ENCODE measurements around the gene ZNF654. TPM values are rescaled to one million over a fixed set of nuclear protein-coding genes. Genes with fewer than 3 reads are reported as not detected.

ZNF654 gene
- total and polyA plus RNA-seq, 2 of the 13 experiments (the other 11 are each of a cell fraction or from before 2014, with no cell fraction given): 1.8 to 4.1 TPM

DNA sequence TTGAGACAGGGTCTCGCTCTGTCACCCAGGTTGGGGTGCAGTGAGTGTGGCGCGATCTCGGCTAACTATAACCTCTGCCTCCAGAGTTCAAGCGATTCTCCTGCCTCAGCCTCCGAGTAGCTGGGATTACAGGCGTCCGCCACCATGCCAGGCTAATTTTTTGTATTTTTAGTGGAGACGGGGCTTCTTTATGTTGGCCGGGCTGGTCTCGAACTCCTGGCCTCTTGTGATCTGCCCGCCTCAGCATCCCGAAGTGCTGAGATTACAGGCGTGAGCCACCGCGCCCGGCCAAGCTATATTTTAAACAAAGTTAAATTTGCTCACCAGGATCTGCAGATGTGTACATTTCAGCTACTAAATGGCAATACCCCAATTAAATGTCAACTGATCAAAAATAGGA is 89.6 kb downstream of the ZNF654 start:
- CTCF ChIA-PET (ENCODE audit: low intra/inter-chr PET ratio, low total read pairs): no interaction called here
- Histone ChIP-seq H3K27ac (ENCODE audit: extremely low read length, insufficient read depth, low read length) (peak overlapping the region; percentile 98), H3K4me2 (ENCODE audit: low read depth, low read length) (peak overlapping the region; percentile 75), H3K4me1 (ENCODE audit: insufficient read depth, low read length) (peaks cover 37% of the 10 kb centered on the region), H3K27me3 (ENCODE audit: control insufficient read depth in 1 of 2, insufficient read depth in 2 of 2, low read length in 2 of 2) (no peaks in the 10 kb centered on the region; a peak in 1 of 5 replicates), H3K9ac (ENCODE audit: insufficient read depth, low read depth, low read length) (peak overlapping the region; percentile 90), H2AFZ (ENCODE audit: low read length) (no peak overlapping the region), H3K4me3 (replicated peaks in 1 of 3; ENCODE audit: insufficient read depth in 1 of 3, low read depth in 2 of 3, low read length in 3 of 3) (peak overlapping the region; percentile 72 to 96 (median 88)), H3K9me3 (ENCODE audit: low read length) (no peaks in the 10 kb centered on the region), H3K36me3 (replicated peaks in 1 of 2; ENCODE audit: control insufficient read depth in 1 of 2, insufficient read depth in 2 of 2, low read length in 2 of 2) (peaks cover 0 to 5% of the 10 kb centered on the region in 2 experiments; a peak in 1 of 5 replicates), H3K79me2 (ENCODE audit: insufficient read depth, low read length) (peaks cover 37% of the 10 kb centered on the region), H4K20me1 (ENCODE audit: insufficient read depth, low read length) (no peaks in the 10 kb centered on the region; the same call in 1 of the 2 replicates)
- DNase-seq (ENCODE audit: low spot score): no peak
- BruUV-seq (replicated peaks): no TSS peak
- ATAC-seq: no peak
- POLR2A ChIA-PET: interaction anchor here (2.1 to 2.2 kb wide), 2 partner anchors 41 to 90 kb away, joined by 14 to 19 read pairs; partner anchors contain the start of genes CGGBP1 and ZNF654
- no peak for FAIRE-seq
- TF ChIP-seq, protein P1, sequence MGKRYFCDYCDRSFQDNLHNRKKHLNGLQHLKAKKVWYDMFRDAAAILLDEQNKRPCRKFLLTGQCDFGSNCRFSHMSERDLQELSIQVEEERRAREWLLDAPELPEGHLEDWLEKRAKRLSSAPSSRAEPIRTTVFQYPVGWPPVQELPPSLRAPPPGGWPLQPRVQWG (CRISPR knock-in tag; IDR thresholded peaks at IDR 0.05; ENCODE audit: borderline replicate concordance, low read depth): no peak
- TF ChIP-seq CCDC6 (CRISPR knock-in tag; IDR thresholded peaks at IDR 0.05): 0 out of 2 replicates have a peak, but pooled peaks have one; percentile 1
- intact Hi-C loops (cut with micrococcal nuclease; ENCODE audit: unreplicated experiment): no loop called here
- in situ Hi-C loops (cut with HindIII; ENCODE audit: extremely low pct_ligation_motif_present, low pct_unique_long_range_greater_than_20kb): no loop called here
- 91% methylated on average over 17 of the region's 17 CpGs for WGBS (ENCODE audit: low lambda C conversion rate)

DNA sequence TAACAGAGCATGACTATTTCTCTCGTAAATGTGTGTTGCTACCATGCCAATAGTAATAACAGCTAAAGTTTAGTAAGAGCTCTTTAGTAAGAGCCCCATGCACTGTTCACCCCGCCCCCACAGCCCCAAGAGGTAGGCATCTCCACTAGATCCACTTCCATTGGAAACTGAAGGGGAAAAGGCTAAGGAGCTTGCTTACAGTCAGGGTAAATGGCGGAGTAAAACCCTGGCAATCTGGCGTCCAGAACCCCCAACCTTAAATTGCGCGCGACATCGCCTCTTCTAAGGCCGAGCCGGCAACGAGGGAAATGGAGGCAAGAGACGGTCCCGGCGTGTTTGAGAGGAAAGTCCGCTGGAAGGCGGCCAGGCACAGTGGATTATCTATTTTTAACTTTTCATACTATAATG is 90.0 kb downstream of the ZNF654 start:
- peaks cover 37% of the 10 kb centered on the region for H3K4me1 ChIP-seq (ENCODE audit: insufficient read depth, low read length)
- H3K79me2 ChIP-seq (ENCODE audit: insufficient read depth, low read length): peaks cover 37% of the 10 kb centered on the region
- peak overlapping the region; percentile 75 for H3K4me2 ChIP-seq (ENCODE audit: low read depth, low read length)
- H3K4me3 ChIP-seq (replicated peaks in 1 of 3; ENCODE audit: insufficient read depth in 1 of 3, low read depth in 2 of 3, low read length in 3 of 3): peak overlapping the region; percentile 72 to 96 (median 88)
- ATAC-seq (peak; percentile 15), DNase-seq (ENCODE audit: low spot score) (no peak), FAIRE-seq (no peak)
- ChIA-PET POLR2A (interaction anchor here (1.0 to 2.2 kb wide), 4 partner anchors 17 to 90 kb away, joined by 4 to 19 read pairs (median 10); partner anchors contain the start of genes CGGBP1 and ZNF654), CTCF (ENCODE audit: low intra/inter-chr PET ratio, low total read pairs) (no interaction called here)
- peak overlapping the region; percentile 98 for H3K27ac ChIP-seq (ENCODE audit: extremely low read length, insufficient read depth, low read length)
- no peaks in the 10 kb centered on the region; a peak in 1 of 5 replicates for H3K27me3 ChIP-seq (ENCODE audit: control insufficient read depth in 1 of 2, insufficient read depth in 2 of 2, low read length in 2 of 2)
- no peaks in the 10 kb centered on the region; the same call in 1 of the 2 replicates for H4K20me1 ChIP-seq (ENCODE audit: insufficient read depth, low read length)
- peak overlapping the region; percentile 90 for H3K9ac ChIP-seq (ENCODE audit: insufficient read depth, low read depth, low read length)
- in situ Hi-C loops (cut with HindIII; ENCODE audit: extremely low pct_ligation_motif_present, low pct_unique_long_range_greater_than_20kb): no loop called here
- H3K9me3 ChIP-seq (ENCODE audit: low read length): no peaks in the 10 kb centered on the region
- intact Hi-C loops (cut with micrococcal nuclease; ENCODE audit: unreplicated experiment): no loop called here
- H3K36me3 ChIP-seq (replicated peaks in 1 of 2; ENCODE audit: control insufficient read depth in 1 of 2, insufficient read depth in 2 of 2, low read length in 2 of 2): peaks cover 0 to 5% of the 10 kb centered on the region in 2 experiments; a peak in 1 of 5 replicates
- under 1% methylated on average over 16 of the region's 16 CpGs for WGBS (ENCODE audit: low lambda C conversion rate)
- TSS peak; percentile 81 for BruUV-seq (replicated peaks)
- peak overlapping the region; percentile 93 for H2AFZ ChIP-seq (ENCODE audit: low read length)
- no peak for TF ChIP-seq ATF7-NPFF (CRISPR knock-in tag; IDR thresholded peaks at IDR 0.05; ENCODE audit: low read depth)
- TF ChIP-seq, protein P2, sequence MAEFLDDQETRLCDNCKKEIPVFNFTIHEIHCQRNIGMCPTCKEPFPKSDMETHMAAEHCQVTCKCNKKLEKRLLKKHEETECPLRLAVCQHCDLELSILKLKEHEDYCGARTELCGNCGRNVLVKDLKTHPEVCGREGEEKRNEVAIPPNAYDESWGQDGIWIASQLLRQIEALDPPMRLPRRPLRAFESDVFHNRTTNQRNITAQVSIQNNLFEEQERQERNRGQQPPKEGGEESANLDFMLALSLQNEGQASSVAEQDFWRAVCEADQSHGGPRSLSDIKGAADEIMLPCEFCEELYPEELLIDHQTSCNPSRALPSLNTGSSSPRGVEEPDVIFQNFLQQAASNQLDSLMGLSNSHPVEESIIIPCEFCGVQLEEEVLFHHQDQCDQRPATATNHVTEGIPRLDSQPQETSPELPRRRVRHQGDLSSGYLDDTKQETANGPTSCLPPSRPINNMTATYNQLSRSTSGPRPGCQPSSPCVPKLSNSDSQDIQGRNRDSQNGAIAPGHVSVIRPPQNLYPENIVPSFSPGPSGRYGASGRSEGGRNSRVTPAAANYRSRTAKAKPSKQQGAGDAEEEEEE (CRISPR knock-in tag; IDR thresholded peaks at IDR 0.05; ENCODE audit: borderline replicate concordance): no peak
- 0 out of 2 replicates have a peak, but pooled peaks have one; percentile 1 for TF ChIP-seq CCDC6 (CRISPR knock-in tag; IDR thresholded peaks at IDR 0.05)
- TF ChIP-seq CHD4 (IDR thresholded peaks at IDR 0.05; ENCODE audit: borderline replicate concordance, low read length): no peak
- TF ChIP-seq, protein P3, sequence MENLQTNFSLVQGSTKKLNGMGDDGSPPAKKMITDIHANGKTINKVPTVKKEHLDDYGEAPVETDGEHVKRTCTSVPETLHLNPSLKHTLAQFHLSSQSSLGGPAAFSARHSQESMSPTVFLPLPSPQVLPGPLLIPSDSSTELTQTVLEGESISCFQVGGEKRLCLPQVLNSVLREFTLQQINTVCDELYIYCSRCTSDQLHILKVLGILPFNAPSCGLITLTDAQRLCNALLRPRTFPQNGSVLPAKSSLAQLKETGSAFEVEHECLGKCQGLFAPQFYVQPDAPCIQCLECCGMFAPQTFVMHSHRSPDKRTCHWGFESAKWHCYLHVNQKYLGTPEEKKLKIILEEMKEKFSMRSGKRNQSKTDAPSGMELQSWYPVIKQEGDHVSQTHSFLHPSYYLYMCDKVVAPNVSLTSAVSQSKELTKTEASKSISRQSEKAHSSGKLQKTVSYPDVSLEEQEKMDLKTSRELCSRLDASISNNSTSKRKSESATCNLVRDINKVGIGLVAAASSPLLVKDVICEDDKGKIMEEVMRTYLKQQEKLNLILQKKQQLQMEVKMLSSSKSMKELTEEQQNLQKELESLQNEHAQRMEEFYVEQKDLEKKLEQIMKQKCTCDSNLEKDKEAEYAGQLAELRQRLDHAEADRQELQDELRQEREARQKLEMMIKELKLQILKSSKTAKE (CRISPR knock-in tag; IDR thresholded peaks at IDR 0.05; ENCODE audit: borderline replicate concordance): no peak
- peak; percentile 5; the same call in 1 of the 2 replicates for TF ChIP-seq ZNF564 (CRISPR knock-in tag; IDR thresholded peaks at IDR 0.05)
- no peak for TF ChIP-seq YEATS2 (CRISPR knock-in tag; IDR thresholded peaks at IDR 0.05; ENCODE audit: borderline replicate concordance)
- no peak for TF ChIP-seq ZNF367 (CRISPR knock-in tag; IDR thresholded peaks at IDR 0.05; ENCODE audit: borderline replicate concordance)
- TF ChIP-seq, protein P4, sequence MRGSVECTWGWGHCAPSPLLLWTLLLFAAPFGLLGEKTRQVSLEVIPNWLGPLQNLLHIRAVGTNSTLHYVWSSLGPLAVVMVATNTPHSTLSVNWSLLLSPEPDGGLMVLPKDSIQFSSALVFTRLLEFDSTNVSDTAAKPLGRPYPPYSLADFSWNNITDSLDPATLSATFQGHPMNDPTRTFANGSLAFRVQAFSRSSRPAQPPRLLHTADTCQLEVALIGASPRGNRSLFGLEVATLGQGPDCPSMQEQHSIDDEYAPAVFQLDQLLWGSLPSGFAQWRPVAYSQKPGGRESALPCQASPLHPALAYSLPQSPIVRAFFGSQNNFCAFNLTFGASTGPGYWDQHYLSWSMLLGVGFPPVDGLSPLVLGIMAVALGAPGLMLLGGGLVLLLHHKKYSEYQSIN (CRISPR knock-in tag; IDR thresholded peaks at IDR 0.05; ENCODE audit: borderline replicate concordance): no peak
- 0 out of 2 replicates have a peak, but pooled peaks have one; percentile 6 for TF ChIP-seq SMAD1 (CRISPR knock-in tag; IDR thresholded peaks at IDR 0.05; ENCODE audit: borderline replicate concordance, low read depth)

All from HepG2 (cell line).